Stimulated activated CD8-positive, alpha-beta memory T cell treated with anti-CD3 and anti-CD28 coated beads, Interleukin-12 subunit alpha, Interleukin-12 subunit beta, amount 100 ng/mL, for 24 hours (primary cell): ENCODE measurements around the gene KDM2B.

Experiments
- DNase-seq: peaks from one replicate; pipeline ENCODE4 v3.0.0-alpha.2; 2020; ENCODE audit errors: extremely low read depth

The KDM2B gene

DNA sequence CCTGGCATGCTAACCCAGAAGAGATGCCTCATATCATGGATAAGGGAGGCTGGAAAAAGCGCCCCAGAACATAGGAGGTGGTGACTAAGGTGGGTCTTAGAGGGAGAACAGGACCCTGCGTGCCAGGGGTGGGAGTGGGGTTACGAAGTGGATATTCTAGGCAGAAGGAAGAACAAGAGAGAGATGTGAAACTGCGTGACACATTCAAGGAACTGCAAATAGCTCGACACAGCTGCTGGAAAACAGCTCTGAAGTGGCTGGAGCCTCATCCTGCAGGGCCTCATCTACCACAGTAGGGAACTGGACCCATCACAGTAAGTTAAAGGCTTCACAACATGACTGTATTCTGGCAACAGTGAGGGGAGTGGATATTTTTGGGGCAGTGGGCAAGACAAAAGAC lies 119.8 kb downstream of the KDM2B start:
- DNase-seq = no peak

DNA sequence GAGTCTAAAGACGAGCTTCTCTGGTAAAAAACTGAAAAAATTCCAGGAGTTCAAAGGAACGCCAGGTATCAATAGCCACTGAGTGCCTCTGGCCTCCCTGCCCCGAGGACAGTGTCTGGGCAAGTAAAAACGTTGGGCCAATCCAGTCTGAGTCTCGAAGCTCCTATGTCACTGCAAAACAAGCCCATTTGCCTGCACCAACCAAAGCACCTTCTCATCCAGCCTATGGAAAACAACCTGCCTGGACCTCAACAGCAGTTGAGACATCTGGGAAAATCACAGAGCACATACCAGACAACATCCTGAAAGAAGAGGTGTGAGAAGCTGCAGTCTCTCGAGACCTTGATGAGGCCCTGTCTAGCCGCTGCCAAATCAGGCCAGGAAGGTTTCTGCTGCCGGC lies 124.3 kb downstream of the KDM2B start:
- no peak for DNase-seq

DNA sequence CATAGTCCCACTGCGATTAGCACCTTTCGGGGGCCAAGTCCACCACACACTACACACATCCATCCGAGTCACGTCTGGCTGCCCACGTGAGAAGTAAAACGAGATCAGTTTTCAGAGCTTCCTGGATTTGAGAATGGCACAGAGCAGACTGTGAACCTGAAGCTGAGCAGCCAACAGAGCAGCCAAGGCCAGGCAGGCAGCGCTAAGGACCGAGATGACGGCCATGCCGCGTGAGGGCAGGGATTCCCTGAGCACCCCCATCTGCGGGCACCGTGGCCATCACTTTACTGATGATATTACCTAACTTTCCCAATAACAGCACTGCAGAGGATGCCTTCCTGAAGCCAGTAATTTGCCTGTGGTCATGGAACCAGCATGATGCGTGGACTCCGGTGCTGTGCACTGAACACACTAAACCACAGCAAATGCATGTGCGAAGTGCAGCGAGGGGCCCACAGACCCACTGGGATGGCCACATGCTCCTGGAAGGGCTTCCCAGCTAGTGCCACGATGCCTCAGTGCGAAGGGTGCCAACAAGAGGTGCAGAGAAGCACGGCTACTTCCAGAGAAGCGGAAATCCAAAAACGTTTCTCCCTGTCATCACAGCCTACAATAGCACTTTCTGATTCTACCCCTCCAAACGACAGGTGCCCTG lies 124.9 kb downstream of the KDM2B start:
- DNase-seq = no peak

DNA sequence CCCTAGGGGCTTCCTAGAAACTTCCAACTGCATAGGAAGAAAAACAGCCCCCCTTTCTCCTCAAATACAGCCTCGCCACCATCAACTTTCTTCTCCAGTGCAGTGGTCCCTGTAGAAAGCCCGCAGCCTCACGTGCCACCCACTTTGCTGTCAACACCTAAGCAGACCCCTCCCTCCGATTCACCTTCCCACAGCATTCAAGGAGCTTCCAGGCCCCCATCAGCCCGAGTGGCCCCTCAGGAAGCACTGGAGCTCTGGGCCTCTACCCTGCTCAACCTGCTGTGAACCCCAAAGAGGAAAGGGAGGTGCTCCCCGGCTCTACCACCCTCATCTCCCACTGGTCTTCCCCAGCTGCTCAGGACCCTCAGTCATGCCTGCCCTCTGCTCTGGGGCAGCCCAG lies 125.9 kb downstream of the KDM2B start:
- DNase-seq = no peak

DNA sequence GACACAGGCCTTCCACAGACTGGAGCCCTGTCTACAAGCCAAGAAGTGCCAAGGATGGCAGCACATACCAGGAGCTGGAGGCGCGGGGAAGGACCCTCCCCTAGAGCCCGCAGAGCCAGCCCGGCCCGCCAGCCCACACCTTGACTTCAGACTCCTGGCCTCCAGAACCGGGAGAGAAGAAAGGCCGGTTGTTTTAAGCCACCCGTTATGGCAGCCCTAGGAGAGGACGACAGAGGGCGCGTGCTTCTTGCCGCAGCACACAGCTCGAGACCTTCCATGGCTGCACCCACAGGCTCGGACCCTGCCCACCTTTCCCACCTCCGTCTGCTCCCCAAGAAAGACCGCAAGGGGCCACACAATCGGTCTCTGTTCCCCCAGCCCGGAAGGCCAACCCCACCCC lies 127.2 kb downstream of the KDM2B start:
- DNase-seq = no peak

DNA sequence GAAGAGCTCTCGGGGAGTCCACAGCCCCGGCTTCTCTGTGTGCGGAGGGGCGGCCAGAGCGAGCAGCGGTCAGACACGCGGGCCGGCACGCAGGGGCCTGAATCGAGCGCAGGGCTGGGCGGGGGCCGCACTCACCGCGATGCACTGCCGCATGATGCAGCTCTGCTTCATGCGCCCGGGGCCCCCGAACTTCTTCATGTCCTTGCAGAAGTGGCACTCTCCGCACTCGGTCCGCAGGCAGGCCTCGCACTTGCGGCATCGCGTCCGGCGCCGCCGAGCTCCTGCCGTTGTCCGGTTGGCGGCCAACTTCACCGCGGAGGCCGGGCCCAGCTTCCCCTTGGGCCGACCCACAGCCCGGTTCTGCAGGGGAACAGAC lies 127.8 kb downstream of the KDM2B start:
- DNase-seq = no peak

DNA sequence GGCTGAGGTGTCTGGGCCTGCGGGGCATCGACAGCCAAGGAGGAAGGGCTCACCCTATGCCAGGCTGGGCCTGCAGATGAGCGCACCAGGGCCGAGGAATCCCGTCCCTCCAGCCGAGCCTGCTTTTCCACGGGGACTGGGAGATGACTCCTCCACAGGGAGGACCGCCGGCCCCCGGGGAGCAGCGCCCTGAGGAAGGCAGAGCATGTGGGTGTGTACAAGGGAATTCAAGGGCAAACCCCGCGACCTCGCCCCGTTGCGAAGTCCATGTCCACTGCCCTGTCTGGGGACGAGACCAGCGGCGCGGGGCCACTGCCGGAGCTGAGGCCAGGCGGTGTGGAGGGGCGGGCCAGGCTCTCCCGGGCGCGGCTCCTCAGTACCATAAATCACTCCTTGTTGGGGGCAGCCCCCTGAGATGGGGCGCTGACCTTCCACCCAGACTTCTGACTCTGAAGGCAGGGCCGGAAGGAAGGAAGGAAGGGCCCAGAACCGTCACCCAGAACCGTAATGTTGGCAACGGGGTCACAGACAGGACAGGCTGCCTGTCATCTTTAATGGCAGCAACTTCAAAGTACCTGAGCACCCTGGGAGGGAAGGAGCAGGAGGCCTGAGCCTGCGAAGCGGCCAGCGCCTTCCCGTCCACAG lies 128.4 kb downstream of the KDM2B start:
- DNase-seq = no peak

DNA sequence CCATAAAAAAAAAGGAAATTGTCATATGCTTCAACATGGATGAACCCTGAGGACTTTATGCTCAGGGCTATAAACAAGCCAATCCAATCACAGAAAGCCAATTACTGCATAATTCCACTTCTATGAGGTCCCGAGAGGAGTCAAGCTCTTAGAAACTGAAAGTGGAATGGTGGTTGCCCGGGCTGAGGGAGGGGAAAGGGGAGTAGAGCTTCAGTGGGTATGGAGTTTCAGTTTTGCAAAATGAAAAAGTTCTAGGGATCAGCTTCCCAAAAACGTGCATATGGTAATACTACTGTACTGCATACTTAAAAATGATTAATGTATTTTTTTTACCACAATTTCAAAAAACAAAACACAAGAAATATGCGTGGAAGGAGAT lies 128.9 kb downstream of the KDM2B start:
- no peak for DNase-seq

DNA sequence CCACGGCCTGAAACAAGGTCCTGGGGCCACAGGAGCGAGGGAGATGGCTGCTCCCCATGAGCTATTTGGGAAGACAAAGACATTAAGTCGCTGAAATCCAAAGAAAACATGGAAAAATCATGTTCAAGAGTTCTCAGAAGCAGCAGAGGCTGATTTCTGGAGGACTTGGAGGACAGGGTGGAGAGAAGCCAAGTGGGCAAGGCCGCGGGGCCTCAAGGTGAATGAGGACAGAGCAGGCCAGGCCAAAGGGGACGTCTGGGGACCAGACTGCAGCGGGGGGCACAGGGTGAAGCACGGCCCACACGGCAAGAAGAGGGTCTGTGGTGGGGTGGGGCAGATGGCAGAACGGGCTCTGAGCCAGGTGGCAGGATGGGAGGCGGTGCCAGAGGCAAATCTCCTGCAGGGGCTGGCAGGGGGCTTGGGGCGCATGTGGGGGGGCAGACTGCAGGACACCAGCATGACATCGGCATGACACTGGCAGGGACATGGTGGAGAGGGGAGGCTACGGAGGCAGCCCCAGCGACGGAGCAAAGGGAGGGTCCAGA lies 132.0 kb downstream of the KDM2B start:
- DNase-seq = no peak

DNA sequence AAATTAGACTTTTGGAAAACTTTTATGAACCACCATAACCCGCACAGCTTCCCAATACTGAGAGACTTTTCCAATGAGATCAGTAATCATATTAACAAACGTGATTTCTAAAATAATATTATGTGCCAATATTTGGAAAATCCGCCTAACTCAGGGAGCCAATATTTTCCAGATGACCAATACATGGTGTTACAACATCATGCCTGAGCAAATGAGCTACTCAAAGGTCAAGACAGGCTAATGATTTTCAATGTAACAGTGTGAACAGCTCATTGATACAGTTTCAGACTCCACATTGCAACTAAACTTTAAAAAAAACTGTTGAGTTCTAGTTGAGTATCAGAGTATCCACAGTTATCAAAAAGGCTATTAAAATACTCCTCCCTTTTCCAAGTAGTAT lies 134.1 kb downstream of the KDM2B start:
- no peak for DNase-seq

DNA sequence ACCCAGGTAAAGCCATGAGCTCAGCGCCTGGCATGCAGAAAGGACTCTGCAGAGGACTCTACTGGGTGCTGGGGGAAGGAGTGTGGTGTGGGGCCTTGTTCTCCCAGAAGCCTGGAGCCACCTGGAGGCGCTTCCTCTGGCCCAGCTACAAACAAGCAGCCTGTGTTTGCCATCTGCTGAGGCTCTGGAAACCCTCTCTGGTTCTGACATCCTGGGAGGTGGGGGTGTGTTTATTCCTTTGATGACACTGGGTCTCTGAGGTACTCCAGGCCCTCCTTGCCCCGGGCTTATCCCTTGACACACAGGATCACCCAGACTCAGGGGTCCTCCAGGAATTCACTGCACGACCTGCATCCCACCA lies 136.0 kb downstream of the KDM2B start:
- DNase-seq = no peak

DNA sequence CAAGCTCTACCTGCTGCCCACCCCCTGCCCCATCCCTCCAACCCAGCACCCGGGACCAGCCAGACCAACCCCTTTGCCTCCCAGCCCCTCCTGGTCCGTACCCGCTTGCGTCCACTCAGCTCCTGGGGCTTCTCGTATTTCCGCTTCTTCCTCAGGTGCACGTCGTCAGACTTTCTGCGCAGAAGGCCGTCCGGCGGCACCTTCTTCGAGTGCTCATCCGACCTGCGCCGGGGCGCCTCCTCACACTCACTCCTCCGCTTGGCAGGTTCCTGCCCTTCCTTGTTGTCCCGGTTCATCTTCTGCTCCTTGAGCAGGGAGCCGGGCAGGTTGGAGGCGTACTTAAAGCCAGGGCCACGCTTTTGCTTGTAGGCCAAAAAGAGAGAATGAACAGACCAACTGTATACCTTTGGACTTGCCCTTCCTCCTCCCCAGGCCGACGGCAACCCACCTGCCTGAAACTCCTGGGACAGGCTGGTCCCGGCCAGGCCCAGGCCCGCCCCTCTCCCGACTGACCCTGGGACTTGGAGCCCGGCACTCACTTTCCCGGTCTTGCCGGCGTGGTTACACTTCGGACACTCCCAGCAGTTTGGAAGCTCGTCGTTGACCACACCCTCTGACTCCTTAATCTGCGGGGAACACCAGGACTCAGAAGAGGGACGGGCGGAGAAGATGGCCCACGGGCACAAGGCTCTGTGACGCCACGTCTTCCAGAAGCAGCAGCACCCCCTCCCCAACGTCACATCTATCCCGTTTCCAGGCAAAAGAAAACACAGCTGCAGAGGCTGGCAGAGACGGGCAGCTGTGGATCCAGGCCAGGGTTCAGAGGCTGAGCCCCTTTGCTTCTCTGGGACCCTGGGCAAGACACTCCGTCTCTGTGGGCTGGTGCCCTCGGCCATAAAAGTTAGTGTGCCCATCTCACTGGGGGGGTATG lies 136.6 kb downstream of the KDM2B start:
- no peak for DNase-seq

DNA sequence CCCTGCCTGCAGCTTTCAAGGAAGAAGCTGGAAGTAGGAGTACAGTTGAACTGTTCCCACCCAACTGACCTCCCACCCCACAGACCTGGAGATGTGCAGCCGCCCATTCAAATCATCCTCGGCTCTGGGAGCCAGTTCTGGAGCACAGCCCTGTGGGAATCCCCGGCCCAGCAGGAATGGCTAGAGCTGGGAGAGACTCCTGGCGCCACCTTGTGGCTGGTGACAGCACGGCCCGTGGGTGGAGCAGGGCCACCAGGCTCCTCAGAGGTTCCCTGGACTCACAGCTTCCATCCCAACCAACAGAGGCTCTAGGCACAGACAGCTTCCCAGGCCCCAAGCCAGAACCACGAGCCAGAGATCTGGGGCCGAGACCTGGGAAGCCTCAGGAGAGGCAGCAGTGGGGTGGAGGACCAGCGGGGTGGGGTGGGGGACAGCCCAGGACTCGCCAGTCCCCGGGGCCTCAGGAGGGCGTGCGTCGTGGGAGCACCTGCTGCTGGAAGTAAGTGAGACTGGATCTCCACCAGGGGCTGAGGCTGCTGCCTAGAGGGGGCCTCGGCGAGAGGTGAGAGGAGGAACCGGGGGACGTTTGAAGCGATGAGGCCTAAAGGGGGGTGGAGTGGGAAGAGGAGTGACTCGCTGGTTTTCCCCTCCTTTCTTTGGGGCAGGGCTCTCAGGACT lies 137.5 kb downstream of the KDM2B start:
- peak; percentile 22 for DNase-seq

DNA sequence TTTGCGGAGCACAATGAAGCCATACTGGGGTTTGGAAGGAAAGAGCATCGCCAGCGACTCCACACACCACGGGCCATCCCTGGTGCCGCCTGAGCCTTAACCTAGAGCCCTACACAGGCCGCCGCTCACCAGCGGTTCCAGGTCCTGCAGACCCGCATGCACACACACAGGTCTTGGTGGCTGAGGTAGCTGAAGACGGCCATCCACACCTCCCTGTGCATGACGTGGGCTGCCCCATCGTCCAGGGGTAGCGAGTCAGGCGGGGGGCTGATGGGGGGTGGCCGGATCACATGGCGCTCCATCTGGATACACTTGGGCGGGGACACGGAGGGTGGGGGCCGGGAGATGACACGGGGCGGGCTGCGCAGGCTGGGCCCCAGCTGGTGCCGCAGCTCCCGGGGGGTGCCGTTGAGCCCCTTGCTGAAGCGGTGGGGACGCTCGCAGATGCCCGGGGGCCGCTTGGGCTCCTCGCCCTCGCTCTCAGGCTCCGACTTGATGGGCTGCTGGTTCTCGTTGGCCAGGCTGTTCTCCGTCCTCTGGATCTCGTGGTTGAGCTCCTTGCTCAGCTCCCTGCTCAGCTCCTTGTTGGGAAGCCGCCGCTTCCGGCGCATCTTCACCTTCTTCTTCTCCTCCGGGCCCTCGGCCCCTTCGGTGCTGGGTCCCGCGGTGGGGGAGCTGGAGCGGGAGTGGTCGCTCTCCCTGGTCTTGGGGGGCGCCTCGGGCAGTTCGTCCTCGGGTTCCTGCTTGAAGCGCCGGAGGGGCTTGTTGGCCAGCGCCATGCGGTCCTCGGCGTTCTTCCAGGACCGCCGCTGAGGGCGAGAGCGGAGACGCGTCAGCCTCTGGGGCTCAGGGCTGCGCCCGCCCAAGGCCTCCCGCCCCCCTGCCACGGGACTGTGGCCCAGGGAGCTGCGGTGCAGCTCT lies 138.5 kb downstream of the KDM2B start:
- no peak for DNase-seq

DNA sequence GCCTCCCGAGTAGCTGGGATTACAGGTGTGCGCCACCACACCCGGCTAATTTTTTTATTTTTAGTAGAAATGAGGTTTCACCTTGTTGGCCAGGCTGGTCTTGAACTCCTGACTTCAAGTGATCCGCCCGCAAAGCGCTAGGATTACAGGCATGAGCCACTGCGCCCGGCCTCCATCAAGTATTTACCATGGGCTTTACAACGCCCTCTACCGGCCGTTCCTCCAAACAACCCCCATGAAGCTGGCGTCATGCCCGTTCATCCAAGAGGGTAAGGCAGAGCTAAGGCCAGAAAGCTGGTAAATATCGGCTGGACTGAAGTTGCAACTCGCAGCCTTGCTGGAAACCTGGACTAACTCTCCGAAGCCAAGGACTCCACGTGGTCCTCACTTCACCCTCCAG lies 139.3 kb downstream of the KDM2B start:
- no peak for DNase-seq

DNA sequence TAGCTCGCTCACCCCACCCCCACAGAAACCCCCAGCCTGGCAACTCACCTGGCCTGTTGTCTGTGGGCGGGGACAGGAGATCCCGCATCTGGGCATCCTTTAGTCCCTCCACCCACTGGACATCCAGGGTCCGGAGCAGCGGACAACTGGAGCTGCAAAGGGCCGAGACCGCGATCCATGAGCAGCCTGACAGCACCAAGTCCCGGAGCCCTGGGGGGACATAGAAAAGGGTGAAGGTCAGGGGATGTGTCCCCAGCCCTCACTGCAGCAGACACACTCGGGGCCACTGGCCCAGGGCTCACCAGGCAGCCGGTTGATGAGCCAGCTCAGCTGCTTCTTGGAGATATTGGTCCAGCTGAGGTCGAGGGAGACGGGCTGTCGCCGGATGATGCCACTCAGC lies 140.1 kb downstream of the KDM2B start:
- no peak for DNase-seq

DNA sequence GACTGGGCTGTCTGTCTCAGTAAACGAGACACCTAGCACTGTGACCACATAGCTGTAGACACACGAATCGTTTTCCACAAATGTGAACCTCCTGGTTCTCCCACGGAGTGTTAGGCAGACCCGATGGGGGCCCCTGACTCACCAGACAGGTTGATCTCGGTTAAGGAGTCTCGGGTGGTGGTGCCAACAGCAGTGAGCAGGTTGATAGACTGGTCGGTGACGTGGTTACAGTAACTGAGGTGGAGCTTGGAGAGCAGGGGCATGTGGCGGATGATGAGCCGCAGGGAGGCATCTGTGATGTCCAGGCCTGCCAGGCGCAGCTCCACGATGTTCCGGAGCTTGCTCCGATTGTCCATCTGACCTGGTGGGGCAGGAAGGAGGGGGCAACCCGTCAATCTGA lies 141.1 kb downstream of the KDM2B start:
- no peak for DNase-seq

DNA sequence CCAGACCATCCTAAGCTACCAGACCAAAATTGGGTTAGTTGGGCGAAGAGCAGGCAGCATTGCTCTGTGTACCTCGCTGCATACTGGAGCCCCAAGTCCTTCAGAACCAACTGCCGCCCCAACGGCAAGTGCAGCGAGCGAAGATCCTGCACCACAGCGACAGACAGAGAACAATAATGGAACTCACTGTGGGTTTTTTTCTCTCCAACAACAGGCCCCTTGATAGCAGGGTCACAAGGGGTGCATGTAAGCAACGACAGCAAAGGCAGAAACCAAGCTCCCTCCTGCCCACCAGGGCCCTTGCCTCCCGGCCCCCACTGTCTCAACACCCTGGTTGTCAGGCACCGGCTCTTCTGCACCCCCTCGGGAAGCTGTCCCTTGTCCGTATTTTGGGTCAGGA lies 141.9 kb downstream of the KDM2B start:
- no peak for DNase-seq

DNA sequence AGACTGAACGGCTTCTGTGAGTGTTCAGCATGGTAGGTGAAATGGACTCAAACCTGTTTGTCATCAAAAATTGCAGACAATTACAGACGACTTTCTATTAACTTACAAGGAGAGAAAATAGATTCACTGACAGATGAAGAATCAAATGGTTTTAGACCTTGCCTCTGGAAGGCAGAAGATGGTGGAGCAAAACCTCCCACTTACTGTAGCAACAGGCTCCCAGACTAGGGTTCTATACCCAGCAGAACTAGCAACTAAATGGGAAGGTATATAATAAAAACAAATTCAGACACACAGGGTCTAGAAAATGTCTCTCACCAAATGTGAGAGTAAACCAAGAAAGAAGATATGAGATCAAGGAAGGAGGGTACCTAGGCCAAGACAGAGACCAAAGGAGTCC lies 144.1 kb downstream of the KDM2B start:
- DNase-seq = no peak

DNA sequence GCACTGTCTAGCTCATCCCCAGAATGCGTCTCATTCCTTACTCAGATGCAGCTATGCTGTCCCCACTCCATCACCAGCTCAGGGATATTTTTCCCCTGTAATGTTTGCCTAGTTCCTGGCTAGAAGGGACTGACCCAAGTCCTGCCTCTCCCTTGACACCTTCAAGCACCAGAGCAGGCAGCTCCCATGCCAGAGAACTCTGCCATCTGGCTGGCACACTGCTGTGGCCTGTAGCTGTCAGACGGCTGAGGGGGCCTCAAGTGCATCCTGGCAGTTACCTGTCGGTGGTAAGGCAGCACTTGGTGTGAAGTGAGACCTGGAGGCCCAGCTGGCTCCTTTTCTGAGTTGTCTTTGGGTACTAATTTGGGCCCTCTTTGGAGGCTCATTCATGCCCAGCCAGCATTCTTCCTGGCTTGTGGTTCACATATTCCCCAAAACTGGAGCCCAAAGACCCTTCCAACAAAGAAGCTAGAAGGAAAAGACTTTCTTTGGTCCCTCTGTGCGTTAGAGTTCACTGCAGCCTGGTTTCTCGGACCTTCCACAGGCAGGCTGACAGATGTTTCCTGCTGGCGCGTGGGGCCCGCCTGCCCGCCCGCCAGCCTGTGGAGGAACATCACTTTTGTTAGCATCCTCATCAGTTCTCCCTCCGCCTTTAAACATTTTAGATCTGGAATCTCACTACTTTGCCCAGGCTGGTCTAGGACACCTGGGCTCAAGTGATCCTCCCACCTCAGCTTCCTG lies 147.9 kb downstream of the KDM2B start:
- no peak for DNase-seq
